ENCODE results near the gene PAPPA2. TPM values are rescaled to one million over a fixed set of nuclear protein-coding genes. Genes with fewer than 3 reads are reported as not detected.

Gene PAPPA2
- total and polyA plus RNA-seq, 7 donors, result 0.05 to 1.1 (median 0.06) TPM; not detected in 2

GRCh38 chr1:176767714-176768136 is 304.8 kb downstream of the PAPPA2 start:
- no peaks in the 10 kb centered on the region for H3K36me3 ChIP-seq (ENCODE audit: insufficient read depth in 1 of 2, low read depth in 1 of 2)
- WGBS, 3 donors, result 49 to 64% (median 54%) methylated on average over 7 of the region's 7 CpGs
- DNase-seq, result no peak

GRCh38 chr1:176768532-176768931 is 305.6 kb downstream of the PAPPA2 start:
- intact Hi-C loops (cut with DNase I), result no loop called here
- ATAC-seq (no peak), DNase-seq (no peak)
- H3K4me1 ChIP-seq, result no peaks in the 10 kb centered on the region
- WGBS, 3 donors, result 83 to 89% (median 88%) methylated on average over 4 of the region's 4 CpGs
- TF ChIP-seq CTCF (IDR thresholded peaks at IDR 0.05), result no peak
- no peak overlapping the region for H3K27ac ChIP-seq
- no peaks in the 10 kb centered on the region for H3K27me3 ChIP-seq (ENCODE audit: insufficient read depth in 3 of 3, low read length in 2 of 3)
- H3K9me3 ChIP-seq, result no peaks in the 10 kb centered on the region
- H3K36me3 ChIP-seq (ENCODE audit: insufficient read depth in 1 of 2, low read depth in 1 of 2), result no peaks in the 10 kb centered on the region
- no peak overlapping the region for H3K4me3 ChIP-seq

More at GRCh38 chr1:176767714-176768136, 304.8 kb downstream of the PAPPA2 start:
- ATAC-seq, result no peak
- TF ChIP-seq CTCF (IDR thresholded peaks at IDR 0.05), result no peak
- H3K9me3 ChIP-seq, result no peaks in the 10 kb centered on the region
- no peaks in the 10 kb centered on the region for H3K4me1 ChIP-seq
- H3K27me3 ChIP-seq (ENCODE audit: insufficient read depth in 3 of 3, low read length in 2 of 3), result no peaks in the 10 kb centered on the region
- intact Hi-C loops (cut with DNase I), result no loop called here
- H3K4me3 ChIP-seq, result no peak overlapping the region
- H3K27ac ChIP-seq, result no peak overlapping the region

- 90 to 96% (median 92%) methylated on average over 2 of the region's 2 CpGs for WGBS, 3 donors
- H3K27me3 ChIP-seq (ENCODE audit: insufficient read depth in 3 of 3, low read length in 2 of 3), result no peaks in the 10 kb centered on the region
- ATAC-seq (no peak), DNase-seq (no peak)
- no peak overlapping the region for H3K27ac ChIP-seq
- intact Hi-C loops (cut with DNase I), result no loop called here
- no peak for TF ChIP-seq CTCF (IDR thresholded peaks at IDR 0.05)
- H3K36me3 ChIP-seq (ENCODE audit: insufficient read depth in 1 of 2, low read depth in 1 of 2), result no peaks in the 10 kb centered on the region
- H3K4me3 ChIP-seq, result no peak overlapping the region
- no peaks in the 10 kb centered on the region for H3K9me3 ChIP-seq
- H3K4me1 ChIP-seq, result no peaks in the 10 kb centered on the region
Observed at GRCh38 chr1:176770066-176770465, 307.1 kb downstream of the PAPPA2 start.

DNA sequence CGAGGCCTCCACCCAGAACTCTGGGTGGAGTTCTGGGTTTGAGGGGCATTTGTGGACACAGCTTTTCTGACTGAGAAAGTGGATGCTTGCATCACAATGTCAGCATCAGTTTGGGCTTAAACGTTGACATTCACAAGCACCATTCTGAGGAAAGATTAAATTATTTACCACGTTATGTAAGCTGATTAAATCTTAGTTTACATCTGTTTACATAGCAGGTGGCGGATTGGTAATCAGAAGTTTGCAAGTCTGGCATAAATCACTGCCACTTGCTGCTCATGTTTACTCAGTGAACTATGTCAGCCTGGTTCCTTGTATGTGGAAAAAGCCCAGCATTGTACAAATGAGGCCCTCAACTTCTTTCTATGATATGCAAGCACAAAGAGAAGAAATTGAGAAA is 310.1 kb downstream of the PAPPA2 start:
- WGBS, 3 donors, result 47 to 48% (median 47%) methylated on average over 4 of the region's 4 CpGs
- Histone ChIP-seq H3K27ac (no peak overlapping the region), H3K9me3 (no peaks in the 10 kb centered on the region), H3K36me3 (ENCODE audit: insufficient read depth in 1 of 2, low read depth in 1 of 2) (no peaks in the 10 kb centered on the region), H3K4me3 (no peak overlapping the region), H3K4me1 (no peaks in the 10 kb centered on the region), H3K27me3 (ENCODE audit: insufficient read depth in 3 of 3, low read length in 2 of 3) (no peaks in the 10 kb centered on the region)
- intact Hi-C loops (cut with DNase I), result no loop called here
- TF ChIP-seq CTCF (IDR thresholded peaks at IDR 0.05), result no peak
- no peak for DNase-seq
- no peak for ATAC-seq

DNA sequence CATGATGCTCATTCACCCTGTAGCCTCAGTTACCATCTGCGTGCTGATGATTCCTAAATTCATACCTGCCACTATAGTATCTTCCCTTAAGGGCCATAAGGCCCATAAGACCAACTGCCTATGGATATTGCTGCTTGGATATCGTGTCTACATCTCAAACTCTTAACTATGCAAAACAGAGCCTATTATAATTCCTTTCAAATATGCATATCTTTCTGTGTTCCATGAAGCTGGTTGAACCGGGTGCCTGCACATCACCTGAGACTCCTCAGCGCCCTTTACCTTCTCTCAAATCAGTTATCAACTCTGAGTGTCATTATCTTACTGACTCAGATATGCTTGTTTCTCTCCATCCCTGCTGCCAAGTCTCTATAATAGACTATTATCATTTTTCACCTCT is 311.2 kb downstream of the PAPPA2 start:
- no peaks in the 10 kb centered on the region for H3K27me3 ChIP-seq (ENCODE audit: insufficient read depth in 3 of 3, low read length in 2 of 3)
- no peak overlapping the region for H3K27ac ChIP-seq
- no peak overlapping the region for H3K4me3 ChIP-seq
- ATAC-seq (no peak), DNase-seq (no peak)
- 67 to 90% (median 72%) methylated on average over 4 of the region's 4 CpGs for WGBS, 3 donors
- H3K9me3 ChIP-seq, result no peaks in the 10 kb centered on the region
- H3K4me1 ChIP-seq, result no peaks in the 10 kb centered on the region
- no peaks in the 10 kb centered on the region for H3K36me3 ChIP-seq (ENCODE audit: insufficient read depth in 1 of 2, low read depth in 1 of 2)
- intact Hi-C loops (cut with DNase I), result no loop called here
- TF ChIP-seq CTCF (IDR thresholded peaks at IDR 0.05), result no peak
